GM18511 (cell line): ENCODE results near the gene GSAP.

Source experiments
- ATAC-seq: cut with Tn5 transposase; IDR thresholded peaks from one replicate; pipeline ENCODE4 v1.9.1; 2021; ENCODE audit warnings: mild to moderate bottlenecking, moderate library complexity; ENCODE audit not compliant: unreplicated experiment

The GSAP gene

GRCh38 chr7:77330169-77330882 lies 85.8 kb downstream of the GSAP start:
- peak; percentile 67 for ATAC-seq

DNA sequence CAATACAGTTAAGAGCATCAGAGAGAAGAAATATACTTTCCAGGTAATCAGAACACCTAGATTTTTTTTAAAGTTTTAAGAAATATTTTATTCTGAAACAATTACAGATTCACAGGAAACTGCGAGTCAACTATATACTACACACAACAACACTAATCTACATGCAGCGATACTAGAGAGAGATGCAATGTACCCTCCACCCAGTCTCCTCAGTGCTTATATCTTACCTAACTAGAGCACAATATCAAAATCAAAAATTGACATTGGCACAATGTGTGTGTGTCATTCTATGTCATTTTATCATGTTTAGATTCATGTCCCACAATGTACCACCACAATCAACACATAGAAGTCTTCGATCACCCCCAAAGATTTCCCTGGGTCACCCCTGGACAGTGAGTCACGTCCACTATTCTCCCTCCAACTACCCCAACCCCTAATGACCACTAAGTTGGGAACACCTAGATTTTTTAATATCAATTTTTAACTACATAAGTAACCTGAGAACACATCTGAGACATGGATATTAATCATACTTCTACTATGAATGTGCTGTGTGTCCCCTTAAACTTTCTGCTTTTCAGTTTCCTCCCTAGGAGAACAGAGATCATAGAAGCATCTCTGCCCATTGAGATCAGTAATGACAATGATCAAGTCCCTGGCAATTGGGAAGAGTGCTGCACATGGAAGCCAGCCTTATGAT lies 86.5 kb downstream of the GSAP start:
- ATAC-seq, result peak; percentile 17

GRCh38 chr7:77328669-77329068 lies 87.5 kb downstream of the GSAP start:
- no peak for ATAC-seq

DNA sequence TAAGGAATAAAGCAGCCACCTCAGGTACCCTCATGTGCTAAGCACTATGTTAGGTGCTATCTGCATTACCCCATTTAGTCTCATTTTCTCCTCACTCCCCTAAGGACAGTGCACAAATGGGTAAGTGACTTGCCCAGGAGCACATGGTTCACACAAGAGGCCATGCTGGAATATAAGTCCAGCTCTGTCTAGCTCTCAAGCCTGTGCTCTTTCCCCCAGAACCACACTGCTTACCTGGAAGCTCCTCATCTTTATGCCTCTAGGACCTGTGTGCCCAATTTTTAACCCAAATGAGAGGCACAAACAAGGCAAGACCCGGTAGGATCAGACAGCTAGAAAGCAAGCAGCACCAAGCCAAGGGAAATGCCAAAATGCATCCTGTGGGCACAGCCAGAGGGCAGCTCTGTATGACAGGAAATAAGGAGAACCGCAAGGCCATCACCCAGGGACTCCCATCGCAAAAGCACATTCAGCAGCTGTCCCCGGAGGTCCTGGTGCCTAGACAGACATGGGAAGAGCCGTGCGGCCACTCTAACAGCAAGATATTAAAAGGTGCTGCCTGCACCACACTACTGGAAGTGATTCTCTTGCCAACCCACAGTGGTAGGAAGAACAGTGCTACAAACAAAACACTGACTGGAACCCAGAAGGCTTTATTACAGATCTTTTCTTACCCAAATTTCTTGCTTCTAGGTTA lies 88.1 kb downstream of the GSAP start:
- ATAC-seq, result no peak

DNA sequence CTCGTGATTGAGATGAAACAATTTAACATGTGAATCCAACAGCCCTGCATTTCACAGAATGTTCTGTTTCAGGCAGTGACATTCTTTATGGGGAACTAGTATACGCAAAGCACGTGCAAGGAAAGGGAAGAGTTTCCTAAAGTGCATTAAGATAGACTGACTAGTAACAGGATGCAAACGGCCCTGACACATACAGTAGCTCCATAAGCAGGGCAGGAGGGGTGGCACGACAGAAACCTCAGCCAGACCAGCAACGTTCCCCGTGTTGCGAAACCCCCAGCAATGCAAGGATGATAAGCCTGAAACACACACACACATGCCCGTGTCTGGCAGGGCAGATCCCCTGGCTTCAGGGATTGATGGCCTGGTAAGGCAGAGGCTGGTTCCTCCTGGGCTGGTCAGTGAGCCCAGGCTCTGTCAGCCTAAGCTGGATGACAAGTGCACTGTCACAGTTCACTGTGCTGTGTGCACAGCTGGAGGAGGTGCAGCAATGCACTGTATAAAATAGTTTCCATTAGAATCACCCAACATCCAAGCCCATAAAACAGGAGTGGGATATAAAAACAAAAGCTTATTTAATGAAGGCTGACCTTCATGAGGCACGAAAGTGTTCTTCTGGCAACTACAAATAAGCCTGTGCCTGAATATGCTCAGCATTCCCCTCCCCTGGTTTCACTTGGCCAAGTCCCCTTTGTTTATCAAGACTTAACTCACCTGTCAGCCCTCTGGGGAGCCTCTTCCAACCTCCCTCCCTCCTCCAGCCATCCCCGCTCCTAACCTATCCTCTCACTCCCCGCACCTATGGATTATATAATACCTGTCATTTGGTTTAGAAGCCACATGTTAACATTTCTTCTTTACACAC lies 88.8 kb downstream of the GSAP start:
- ATAC-seq, result no peak

GRCh38 chr7:77326131-77326530 lies 90.0 kb downstream of the GSAP start:
- ATAC-seq, result no peak

- ATAC-seq, result no peak
Observed at GRCh38 chr7:77321300-77321699, 94.8 kb downstream of the GSAP start.

- ATAC-seq, result no peak
Observed at GRCh38 chr7:77320714-77321113, 95.4 kb downstream of the GSAP start.

DNA sequence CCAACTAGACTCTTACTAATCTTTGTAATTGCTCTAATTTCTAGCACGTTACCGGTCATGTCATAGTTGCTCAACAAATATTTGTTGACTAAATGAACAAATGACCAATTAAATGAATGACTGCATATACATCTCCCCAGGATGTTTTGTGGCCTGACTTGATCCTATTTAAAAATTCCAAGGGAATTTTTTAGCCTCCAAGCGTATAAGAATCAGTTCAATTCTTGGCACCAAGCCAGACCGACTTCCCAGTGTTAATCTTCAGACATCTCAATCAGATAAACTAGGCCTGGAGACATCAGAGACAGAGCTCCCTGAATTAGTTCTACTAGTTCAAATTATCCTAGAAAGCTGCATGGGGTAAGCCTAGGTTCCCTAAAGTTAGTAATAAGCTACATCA lies 96.0 kb downstream of the GSAP start:
- no peak for ATAC-seq

DNA sequence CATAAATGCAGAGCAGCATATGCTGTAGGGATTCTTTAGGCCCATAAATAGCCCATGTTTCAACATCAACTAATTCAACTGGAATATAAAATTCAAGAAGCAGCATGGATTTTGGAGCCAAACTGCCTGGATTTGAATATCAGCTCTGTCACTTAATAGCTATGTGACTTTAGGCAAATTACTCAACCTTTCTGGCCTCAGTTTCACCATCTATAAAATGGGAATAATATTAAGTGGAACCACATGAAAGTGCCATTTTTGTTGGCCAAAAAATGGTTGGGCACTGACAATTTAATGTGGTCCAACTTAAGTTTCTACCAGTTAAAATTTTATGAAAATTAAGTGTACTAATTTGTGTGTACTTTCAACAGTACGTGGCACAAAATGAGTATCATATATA lies 98.1 kb downstream of the GSAP start:
- no peak for ATAC-seq

GRCh38 chr7:77316219-77316978 lies 99.8 kb downstream of the GSAP start:
- ATAC-seq, result no peak

GRCh38 chr7:77315182-77315591 lies 101.0 kb downstream of the GSAP start:
- no peak for ATAC-seq

- ATAC-seq, result no peak
Observed at GRCh38 chr7:77313876-77314480, 102.2 kb downstream of the GSAP start.

DNA sequence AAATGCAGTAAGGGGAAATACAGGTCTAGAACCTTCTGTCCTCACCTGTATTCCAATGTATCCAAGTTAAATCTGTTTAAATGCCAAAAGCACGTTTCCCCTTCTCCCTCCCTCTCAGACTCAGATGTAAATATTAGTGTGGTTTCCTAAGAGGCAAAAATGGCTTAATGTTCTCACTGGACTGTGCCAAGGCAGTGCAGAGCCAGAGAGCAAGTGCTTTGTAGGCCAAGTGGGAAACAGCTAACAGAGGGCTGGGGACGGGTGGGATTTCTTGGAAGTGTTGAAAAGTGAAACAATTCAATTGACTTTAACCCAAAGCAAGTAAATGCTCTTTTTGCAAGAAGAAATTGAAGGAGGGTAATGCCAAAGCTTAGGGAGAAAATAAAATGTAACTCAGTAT lies 103.1 kb downstream of the GSAP start:
- ATAC-seq, result no peak

- ATAC-seq, result no peak
Observed at GRCh38 chr7:77310982-77311381, 105.2 kb downstream of the GSAP start.

GRCh38 chr7:77309714-77310220 lies 106.4 kb downstream of the GSAP start:
- ATAC-seq, result no peak

DNA sequence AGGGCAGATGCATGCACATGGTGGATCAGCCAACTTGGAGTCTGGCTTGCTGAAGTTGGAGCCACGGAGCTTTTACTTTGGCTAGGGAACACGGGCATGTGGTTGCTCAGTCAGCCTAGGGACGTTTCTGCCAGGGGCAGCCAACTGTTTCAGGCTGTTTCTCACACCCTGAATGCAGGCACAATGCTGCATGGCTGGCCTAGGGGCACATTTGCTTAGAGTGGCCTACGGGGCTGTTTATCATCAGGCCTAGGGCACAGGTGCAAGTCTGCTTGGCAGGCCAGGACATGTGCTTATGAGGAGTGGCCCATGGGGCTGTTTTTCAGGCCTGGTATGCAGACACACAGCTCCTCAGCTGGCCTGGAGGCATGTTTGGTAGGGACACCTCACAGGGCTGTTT lies 107.4 kb downstream of the GSAP start:
- no peak for ATAC-seq

DNA sequence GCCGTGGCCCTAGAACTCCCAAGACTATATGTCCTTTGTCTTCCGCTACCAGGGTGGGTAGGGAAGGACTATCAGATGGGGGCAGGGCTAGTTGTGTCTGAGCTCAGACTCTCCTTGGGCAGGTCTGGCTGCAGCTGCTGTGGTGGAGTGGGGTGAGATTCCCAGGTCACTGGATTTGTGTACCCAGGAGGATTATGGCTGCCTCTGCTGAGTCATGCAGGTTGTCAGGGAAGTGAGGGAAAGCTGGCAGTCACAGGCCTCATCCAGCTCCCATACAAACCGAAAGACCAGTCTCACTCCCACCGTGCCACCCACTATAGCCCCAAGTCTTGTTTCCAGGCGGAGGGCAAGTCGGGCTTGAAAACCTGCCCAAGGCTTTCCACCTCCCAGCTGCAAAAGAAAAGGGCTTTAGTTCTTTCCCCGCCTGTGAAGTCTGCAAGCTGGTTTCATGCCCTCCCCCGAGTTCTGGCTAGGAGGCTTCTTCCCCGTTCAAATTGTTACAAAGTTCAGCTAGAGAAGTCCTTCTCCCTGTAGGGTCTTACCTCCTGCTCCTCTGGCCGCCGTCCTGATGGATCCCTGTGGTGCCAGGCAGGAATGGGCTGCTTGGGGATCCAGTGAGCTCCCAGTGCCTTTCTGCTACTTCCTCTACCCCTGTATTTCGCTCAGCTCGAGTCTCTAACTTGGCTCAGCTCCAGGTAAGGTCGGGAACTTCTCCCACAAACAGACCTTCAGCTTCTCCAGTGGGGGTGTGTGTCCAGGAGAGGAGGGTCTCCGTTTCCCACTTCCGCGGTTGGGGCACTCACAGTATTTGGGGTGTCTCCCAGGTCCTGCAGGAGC lies 109.7 kb downstream of the GSAP start:
- ATAC-seq, result no peak

- ATAC-seq, result no peak
Observed at GRCh38 chr7:77295549-77295948, 120.6 kb downstream of the GSAP start.
